Fibroblast of skin of back (primary cell): Measurements from ENCODE around the gene RAD50.

Experiments used
- DNase-seq: peaks from one replicate; pipeline ENCODE4 v3.0.0-alpha.2; 2013

RAD50 gene

DNA sequence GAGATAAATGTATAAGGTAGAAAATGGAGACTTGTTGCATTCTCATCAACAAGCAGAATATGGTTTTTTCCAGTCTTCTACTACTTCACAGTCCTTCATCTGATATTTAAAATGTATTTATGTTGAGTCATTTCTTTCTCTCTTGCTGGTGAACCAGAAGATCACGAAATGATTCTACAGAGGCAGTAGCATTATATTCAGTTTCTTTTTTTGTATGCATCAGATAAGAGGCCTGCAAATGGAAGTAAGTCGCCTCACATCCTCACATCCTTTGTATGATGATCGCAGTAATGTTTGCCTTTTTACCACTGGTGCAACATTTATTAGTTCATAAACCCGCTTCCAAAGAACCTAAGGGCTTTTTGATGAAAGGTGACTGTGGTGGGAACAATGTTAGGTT is 79.1 kb downstream of the RAD50 start:
- DNase-seq = no peak

DNA sequence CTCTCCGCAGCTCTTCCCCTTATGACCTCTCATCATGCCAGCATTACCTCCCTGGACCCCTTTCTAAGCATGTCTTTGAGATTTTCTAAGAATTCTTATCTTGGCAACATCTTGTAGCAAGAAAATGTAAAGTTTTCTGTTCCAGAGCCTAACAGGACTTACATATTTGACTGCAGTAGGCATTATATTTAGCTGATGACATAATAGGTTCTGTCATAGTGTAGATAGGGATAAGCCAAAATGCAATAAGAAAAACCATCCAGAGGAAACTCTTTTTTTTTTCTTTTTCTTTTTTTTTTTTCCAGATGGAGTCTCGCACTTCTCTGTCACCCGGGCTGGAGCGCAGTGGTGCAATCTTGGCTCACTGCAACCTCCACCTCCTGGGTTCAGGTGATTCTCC is 80.5 kb downstream of the RAD50 start:
- no peak for DNase-seq

DNA sequence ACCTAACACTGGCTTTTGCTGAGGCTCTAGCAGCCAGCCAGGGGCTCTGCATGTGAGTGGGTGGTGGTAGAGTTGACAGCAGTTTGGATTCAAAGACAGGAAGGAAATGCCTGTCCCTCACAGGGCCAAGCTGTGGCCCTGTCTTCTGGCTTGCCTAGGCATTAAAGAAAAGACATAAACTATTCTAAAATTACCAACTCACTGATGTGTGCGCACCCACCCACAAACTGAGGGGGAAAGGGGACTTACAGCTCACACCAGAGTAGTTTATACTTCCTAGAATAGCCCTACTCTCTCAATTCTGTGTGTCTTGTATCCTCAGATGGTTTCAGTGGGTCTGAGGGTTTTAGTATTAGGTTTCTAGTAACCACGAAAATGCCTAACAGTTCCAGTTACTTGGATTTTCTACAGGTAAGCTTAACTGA is 82.9 kb downstream of the RAD50 start:
- no peak for DNase-seq

DNA sequence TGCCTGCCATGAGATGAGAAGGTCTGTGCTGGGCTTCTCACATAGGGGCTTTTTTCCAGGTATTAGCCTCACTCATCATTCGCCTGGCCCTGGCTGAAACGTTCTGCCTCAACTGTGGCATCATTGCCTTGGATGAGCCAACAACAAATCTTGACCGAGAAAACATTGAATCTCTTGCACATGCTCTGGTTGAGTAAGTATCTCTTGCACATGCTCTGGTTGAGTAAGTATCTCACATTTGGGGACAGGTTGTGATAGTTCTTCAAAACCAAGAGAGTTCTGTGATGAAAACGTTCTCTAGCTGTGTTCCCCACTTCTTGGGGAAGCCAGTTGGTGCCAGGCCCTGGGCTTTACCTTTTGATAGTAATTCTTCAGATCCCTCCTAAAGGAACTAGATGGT is 83.8 kb downstream of the RAD50 start:
- DNase-seq = no peak

DNA sequence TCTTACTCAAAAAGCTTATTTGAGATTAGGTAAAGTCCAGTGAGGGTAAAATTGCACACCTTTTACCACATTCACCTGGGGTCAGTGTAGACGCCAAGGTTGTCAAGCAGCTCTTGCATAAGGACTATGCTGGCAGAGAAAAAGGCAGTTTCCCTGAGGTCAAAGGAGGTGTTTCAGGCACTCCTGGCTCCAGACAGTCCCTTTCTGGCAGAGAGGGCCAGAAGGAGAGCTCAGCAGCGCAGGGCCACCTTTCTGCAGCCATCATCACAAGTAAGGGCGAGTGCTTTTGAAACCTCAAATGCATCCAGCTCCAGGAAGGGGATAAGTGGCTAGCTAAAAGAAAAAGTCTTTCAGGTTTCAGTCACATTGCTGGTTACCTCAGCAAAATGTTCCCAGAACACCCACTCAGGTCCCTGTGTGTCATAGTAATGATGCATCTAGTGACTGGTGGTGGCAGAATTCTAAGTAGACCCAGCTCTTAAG is 84.5 kb downstream of the RAD50 start:
- no peak for DNase-seq

DNA sequence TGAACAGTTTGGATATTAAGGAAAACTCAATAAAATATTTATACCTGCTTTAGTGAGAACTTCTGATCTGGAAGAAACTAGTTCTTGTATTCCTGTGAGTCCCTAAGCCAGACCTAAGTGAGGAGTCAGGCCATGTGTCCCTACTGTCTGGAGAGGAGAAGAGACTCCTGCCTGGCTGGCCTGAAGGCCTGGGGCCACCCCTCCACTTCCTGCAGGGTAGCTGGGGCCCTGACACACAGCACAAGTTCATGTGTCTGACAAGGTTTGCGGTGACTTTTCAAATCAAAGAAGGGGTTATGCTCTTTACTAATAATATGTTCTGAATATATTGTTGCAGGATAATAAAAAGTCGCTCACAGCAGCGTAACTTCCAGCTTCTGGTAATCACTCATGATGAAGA is 85.1 kb downstream of the RAD50 start:
- DNase-seq = no peak

DNA sequence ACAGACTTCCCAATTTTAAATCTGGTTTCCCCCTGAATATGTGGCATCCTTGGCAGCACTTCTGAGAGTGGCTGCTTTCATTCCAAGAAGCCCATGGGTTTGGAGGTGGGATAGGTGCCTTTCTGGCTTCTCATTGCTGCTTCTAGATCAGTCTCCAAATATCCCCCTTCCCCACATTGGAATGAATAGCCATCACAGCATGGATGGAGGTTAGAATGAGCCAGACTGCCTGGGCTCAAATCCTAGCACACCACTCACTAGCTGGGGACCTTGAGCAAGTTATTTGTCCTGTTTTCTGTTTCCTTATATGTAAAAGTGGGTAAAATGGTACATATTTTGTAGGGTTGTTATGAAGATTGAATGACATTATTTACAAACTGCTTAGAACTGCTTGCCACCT is 87.4 kb downstream of the RAD50 start:
- DNase-seq = no peak

DNA sequence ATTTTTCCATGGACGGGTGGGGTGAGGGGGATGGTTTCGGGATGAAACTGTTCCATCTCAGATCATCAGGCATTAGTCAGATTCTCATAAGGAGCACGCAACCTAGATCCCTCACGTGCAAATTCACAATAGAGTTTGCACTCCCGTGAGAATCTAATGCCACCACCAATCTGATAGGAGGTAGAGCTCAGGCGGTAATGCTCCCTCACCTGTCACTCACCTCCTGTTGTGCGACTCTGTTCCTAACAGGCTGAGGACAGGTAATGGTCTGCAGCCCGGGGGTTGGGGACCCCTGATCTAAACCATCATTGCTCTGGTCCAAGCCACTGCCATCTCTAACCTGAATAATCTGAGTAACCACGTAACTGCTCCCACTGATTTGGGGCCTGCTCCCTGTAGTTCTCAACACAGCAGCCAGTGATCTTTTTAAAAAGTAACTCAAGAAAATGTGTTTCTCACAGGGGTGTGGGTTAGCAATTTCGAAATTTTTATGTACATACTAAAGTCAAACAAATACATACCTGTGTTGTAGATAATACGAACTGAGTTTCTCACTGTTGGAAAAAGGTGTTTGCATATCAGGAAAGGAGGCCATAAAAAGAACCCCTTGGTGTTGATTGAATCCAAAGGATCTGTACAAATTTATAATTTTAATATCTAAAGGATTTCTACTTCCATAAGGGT is 89.9 kb downstream of the RAD50 start:
- DNase-seq = no peak

DNA sequence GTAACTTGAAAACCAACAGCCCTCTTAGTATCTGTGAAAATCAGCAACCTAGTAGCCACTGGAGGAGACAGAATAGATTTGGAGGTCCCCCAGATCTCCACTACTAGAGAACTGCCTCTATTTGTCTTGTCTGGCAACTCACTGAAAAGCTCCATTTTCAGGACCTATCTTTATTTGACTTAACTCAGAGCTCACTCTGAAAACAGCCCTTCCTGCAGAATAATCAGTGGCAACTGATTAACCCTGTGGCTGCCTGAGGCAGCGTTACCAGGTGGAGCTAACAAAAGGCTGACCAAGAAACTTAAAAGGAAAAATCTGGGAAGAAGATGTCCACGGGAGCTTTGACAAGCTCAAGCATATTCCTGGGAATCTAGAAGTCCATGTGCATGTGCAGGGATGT is 90.7 kb downstream of the RAD50 start:
- no peak for DNase-seq

DNA sequence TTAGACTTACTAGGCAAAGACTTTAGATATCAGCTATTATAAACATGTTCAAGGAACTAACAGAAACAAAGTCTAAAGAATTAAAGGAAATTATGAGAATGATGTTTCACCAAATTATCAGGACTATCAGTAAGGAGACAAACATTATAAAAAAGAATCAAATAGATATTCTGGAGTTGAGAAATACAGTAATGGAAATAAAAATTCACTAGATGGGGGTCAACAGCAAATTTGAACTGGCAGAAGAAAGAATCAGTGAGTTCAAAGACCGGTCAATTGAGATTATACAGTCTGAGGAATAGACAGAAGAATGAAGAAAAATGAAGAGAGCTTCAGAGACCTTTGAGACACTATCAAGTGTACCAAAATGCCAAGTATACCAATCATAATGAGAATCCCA is 91.6 kb downstream of the RAD50 start:
- DNase-seq = no peak

DNA sequence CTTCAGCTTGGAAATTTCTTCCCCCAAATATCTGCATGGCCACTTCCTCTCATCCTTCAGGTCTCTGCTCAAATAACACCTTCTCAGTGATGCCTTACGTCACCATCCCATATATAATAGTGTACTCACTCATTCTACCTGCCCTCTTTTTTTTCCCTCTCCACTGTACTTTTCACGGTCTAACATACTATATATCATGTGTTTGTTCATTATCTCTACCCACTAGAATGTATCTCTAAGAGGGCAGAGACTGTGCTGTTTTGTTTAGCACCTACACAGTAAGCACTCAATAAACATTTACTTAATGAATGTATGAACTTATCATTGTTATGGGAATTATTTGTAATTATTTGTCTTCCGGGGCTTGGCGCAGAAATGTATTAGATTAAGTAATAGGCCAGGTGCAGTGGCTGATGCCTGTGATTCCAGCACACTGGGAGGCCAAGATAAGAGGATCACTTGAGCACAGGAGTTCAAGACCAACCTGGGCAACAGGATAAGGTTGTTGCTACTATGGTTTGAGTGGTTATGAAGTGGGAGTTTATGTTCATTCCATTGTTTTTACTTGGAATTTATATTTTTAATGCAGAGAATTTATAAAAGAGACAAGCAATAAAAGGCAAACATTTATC is 95.2 kb downstream of the RAD50 start:
- no peak for DNase-seq

DNA sequence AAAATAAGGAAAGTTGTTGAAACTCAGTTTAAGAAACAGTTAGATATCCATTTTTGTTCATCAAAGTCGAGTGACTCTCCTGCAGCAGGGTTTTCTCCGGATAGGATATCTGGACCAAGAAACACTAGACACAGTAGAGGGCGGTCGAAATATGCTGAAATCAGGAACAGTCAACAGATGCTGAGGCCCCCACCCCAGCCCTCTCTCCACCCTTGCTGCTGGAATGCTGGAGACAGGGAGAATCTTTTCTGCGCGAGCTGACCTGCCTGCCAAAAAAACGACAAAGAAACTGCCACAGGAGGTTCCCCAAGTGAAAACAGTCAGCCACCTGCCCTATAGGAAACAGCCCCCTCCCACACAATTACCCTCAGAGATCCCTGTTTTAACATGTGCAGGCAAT is 96.9 kb downstream of the RAD50 start:
- no peak for DNase-seq

DNA sequence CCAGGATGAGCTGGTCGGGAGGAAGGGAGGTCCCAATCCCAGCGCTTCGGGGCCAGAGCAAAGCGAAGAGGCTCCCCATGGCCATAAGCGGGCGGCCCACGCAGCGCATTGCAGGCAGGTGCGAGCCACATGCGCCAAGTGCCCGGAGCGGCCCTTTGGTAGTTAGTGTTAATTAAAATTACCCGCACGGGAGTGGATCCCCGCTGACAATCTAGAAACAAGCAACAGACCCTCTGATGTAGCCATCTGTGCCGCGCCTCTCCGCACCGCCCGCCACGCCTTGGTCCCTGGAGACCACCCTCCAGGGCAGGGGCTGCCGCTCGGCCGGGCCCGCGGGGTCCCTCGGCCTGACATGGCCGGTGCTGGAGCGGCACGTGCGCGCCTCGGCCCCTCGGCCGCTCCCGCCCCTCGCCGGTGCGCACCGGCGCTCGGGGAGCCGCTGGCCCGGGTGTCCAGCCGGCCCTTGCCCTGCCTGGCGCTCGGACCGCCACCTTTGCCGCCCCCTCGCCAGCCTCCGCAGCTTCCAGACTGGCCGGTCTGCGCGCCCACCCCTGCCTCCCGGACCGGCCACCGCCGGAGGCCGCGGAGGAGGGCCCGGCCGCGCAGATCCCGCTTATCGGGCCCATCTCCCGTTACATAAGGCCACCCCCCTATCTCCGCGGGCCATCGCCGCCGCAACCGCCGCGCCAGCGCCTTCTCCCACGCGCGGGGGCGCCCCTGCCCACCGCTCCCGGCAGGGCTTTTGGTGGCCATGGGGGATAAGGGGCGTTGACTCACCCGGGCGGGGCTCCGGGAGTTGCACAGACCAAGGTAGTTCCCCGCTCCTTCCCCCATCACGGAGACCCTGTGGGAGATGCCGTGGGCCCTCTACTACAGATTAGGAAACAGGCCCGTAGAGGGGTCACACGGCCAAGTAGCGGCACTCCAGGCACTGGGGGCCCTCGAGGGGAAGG is 99.3 kb downstream of the RAD50 start:
- DNase-seq = peak; percentile 35

DNA sequence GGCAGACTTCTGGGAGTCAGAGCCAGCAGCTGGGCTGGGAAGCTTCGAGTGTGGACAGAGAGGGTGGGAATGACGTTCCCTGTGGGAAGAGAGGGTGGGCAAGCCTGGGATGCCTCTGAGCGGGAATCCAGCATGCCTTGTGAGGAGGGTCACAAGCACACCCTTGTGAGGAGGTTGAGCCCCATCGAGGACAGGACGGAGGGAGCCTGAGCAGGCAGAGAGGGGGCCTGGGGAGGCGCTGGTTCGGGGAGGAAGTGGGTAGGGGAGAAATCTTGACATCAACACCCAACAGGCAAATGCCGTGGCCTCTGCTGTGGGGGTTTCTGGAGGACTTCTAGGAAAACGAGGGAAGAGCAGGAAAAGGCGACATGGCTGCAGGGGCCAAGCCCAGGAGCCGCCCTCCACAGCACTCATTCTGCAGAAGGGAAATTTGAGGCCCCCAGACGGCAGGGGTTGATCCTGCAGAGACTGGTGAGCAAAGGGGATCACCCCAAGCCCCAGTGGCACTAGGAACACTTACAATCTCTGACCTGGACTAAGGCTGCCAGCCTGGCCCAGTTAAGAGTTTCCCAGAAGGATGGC is 100.1 kb downstream of the RAD50 start:
- DNase-seq = no peak

DNA sequence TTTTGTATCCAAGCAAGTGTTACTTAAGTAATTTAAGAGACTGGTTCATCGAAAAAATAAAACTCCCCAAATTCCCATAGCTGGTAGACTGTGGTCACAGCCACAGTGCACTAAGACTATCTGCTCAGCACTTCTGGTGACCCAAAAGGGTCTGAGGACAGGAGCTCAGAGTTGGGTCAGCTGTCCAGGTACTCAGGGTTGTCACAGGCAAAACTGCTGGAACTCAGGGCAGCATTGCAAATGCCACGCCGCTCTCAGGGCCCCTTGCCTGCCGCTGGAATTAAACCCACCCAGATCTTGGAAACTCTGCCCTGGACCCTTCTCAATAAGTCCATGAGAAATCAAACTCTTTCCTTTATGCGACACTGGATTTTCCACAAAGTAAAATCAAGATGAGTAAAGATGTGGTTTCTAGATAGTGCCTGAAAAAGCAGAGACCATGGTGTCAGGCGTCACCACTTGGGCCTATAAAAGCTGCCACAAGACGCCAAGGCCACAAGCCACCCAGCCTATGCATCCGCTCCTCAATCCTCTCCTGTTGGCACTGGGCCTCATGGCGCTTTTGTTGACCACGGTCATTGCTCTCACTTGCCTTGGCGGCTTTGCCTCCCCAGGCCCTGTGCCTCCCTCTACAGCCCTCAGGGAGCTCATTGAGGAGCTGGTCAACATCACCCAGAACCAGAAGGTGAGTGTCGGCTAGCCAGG is 101.1 kb downstream of the RAD50 start, which contains the start of gene IL13:
Gene IL13, plus strand, starts transcription at position 498 of the 705 bp plus-strand sequence. Its CDS starts 14 bp downstream, at position 512.
- DNase-seq = no peak

DNA sequence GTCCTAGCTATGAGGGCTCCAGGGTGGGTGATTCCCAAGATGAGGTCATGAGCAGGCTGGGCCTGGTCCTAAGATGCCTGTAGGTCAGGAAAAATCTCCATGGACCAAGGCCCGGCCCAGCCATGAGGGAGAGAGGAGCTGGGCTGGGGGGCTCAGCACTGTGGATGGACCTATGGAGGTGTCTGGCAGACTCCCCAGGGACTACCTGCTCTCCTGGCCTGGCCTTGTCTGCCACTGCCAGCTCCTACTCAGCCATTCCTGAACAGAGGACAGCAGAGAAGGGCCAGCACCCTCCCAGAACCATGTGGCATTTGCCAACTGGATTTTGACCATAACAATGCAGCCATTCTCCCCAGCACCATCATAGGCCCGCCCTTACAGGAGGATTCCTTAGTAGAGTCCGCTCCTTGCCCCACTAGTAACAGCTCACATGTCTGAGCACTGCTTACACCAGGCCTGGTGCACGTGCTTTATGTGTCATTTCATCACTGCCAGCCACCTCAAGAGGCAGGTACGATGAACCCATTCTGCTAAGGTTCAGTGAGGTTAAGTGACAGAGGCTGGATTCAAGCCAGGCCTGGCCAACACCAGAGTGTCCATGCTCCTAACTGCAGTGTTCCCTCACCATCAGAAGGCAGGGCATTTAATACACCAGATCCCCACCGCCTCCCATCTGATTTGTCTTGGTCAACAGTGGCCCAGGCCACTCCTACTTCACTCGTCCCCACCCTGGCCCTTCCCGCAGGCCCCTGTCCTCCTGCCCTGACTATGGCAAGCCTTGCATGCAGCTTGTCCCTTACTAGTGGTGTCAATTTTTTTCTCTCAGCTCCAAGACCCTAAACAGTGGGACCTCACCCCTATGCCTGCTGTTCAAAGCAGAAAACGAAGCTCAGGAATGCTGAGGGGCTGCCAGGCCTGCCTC is 101.9 kb downstream of the RAD50 start:
- no peak for DNase-seq

DNA sequence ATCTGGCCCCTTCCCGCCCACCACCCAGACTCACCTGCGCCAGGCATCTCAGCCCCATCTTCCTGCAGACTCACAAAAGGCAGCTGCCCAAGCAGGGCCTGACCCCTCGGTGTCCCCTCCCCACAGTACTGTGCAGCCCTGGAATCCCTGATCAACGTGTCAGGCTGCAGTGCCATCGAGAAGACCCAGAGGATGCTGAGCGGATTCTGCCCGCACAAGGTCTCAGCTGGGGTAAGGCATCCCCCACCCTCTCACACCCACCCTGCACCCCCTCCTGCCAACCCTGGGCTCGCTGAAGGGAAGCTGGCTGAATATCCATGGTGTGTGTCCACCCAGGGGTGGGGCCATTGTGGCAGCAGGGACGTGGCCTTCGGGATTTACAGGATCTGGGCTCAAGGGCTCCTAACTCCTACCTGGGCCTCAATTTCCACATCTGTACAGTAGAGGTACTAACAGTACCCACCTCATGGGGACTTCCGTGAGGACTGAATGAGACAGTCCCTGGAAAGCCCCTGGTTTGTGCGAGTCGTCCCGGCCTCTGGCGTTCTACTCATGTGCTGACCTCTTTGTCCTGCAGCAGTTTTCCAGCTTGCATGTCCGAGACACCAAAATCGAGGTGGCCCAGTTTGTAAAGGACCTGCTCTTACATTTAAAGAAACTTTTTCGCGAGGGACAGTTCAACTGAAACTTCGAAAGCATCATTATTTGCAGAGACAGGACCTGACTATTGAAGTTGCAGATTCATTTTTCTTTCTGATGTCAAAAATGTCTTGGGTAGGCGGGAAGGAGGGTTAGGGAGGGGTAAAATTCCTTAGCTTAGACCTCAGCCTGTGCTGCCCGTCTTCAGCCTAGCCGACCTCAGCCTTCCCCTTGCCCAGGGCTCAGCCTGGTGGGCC is 103.1 kb downstream of the RAD50 start:
- DNase-seq = no peak

DNA sequence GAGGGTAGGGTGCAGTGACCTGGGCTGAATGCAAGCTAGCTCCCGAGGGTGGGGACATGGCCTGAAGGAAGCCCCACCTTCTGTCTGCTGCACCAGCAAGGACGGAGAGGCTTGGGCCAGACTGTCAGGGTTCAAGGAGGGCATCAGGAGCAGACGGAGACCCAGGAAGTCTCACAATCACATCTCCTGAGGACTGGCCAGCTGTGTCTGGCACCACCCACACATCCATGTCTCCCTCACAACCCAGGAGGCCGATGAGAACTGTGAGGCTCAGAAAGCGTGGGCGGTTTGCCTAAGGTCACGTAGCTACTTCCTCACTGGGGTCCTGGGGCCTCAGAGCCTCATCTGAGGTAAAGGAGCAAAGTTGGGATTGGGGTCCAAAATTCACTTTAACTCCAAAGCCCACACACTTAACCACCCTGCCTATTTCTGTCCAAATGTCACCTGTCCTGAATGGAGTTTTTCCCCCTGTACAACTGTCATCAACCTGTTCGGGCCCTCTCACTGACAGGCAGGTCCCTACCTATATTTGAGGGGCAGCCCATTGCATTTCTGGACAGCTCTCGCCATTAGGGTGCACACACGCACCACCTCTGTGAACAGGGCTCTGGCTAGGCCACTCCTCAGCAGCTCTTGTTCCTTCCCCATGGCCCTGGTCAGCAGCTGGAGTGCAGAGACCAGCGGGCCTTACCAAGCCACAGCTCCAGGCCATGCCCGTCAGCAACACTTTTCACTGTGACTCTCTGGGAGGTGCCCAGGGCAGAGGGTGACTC is 104.6 kb downstream of the RAD50 start:
- DNase-seq = no peak

DNA sequence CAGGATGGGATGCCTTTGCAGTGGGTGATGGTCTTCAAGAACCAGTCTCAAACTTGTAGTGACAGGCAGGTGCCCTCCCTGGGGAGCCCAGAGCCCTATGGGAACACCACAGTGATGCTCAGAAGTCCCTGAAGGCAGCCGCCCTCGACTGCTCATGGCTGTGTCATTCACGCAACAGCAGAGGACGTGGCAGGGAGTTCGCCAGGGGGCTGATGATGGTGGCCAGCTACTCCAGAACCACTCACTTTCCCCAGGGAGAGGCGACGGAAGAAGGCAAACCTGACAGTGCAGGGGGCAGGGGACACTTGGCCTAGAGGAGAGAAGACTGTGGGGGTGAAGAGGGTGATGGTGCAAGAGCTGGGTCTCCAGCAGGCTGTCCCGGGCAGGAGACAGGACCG is 105.2 kb downstream of the RAD50 start:
- no peak for DNase-seq
